Karpas-422 (cell line): ENCODE data around the gene HIVEP3. TPM values are rescaled to one million over a fixed set of nuclear protein-coding genes. Genes with fewer than 3 reads are reported as not detected.
A peak's percentile ranks its signal among the peaks of the same experiment; 100 is the strongest.

Experiments
- DNase-seq: peaks from one replicate; pipeline ENCODE4 v3.0.0-alpha.2; 2015
- H2AFZ ChIP-seq: fragments of 200-600 bp; sonication (generic); 2 replicates; pipeline ENCODE4 v1.6.1; 2014; ENCODE audit warnings: antibody characterized with exemption, low read length, mixed read lengths
- H3K27ac ChIP-seq: fragments of 200-600 bp; sonication (generic); 2 replicates; pipeline ENCODE4 v1.5.1; 2014; ENCODE audit warnings: mild to moderate bottlenecking, low read length, moderate library complexity
- H3K27me3 ChIP-seq: fragments of 200-600 bp; sonication (generic); 2 replicates; pipeline ENCODE4 v1.6.1; 2014; ENCODE audit warnings: low read length, mixed read lengths
- H3K36me3 ChIP-seq: fragments of 200-600 bp; sonication (generic); 2 replicates; pipeline ENCODE4 v1.6.1; 2014; ENCODE audit warnings: low read length, mixed read lengths; ENCODE audit not compliant: insufficient read depth
- H3K4me1 ChIP-seq: fragments of 200-600 bp; sonication (generic); 2 replicates; pipeline ENCODE4 v1.6.1; 2014; ENCODE audit warnings: mild to moderate bottlenecking, low read length, mixed read lengths
- H3K4me2 ChIP-seq: fragments of 200-600 bp; sonication (generic); 2 replicates; pipeline ENCODE4 v1.6.1; 2014; ENCODE audit warnings: low read length, low read depth, mild to moderate bottlenecking; ENCODE audit not compliant: poor library complexity, severe bottlenecking
- H3K4me3 ChIP-seq: fragments of 200-600 bp; sonication (generic); 2 replicates; pipeline ENCODE4 v1.5.1; 2014; ENCODE audit warnings: mild to moderate bottlenecking, antibody characterized with exemption, low read length, mixed read lengths
- H3K79me2 ChIP-seq: fragments of 200-600 bp; sonication (generic); 2 replicates; pipeline ENCODE4 v1.6.1; 2014; ENCODE audit warnings: mild to moderate bottlenecking, low read length, mixed read lengths
- H3K9ac ChIP-seq: fragments of 200-600 bp; sonication (generic); 2 replicates; pipeline ENCODE4 v1.6.0; 2014; ENCODE audit warnings: low read length
- H3K9me2 ChIP-seq: fragments of 200-600 bp; sonication (generic), shearing (Covaris generic); replicated peaks from 2 replicates; pipeline ENCODE4 v1.6.0; 2014; ENCODE audit warnings: mild to moderate bottlenecking, low read length, moderate library complexity; ENCODE audit not compliant: insufficient read depth
- H3K9me3 ChIP-seq: fragments of 300-700, 200-600 bp; sonication (generic); 2 replicates; pipeline ENCODE4 v1.6.1; 2014; ENCODE audit warnings: low read length, mixed read lengths
- H4K20me1 ChIP-seq: fragments of 200-600 bp; sonication (generic); 2 replicates; pipeline ENCODE4 v1.6.1; 2014; ENCODE audit warnings: mild to moderate bottlenecking, antibody characterized with exemption, low read length, low read depth; ENCODE audit not compliant: insufficient read depth
- total RNA-seq: library from RNA; depleted of rRNA; stranded (reverse); fragments of >200 nt; shearing (Covaris generic); gene quantifications from 2 replicates; pipeline ENCODE4 v1.2.3, GENCODE V29; 2014; ENCODE audit warnings: low replicate concordance

The HIVEP3 gene
- total RNA-seq, 1 experiment from 2014 or later = 1.3 TPM

DNA sequence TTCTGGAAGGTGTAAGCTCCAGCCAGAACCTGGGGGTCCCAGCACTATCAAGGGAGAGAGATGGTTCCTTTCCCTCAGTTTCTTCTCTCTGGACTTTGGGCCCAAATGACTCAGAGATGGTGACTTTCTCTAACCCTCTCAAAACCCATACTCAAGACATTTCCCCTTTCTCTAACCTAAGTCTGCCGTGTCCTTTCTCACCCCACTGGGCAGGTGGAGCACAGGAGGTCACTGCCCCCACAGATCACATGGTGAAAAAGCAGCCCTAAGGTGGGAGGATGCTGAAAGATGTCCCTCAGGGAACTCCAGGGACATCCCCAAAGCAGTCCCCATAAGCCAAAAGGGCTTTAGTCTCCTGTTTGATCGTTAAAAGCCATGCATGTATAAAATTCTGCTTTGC lies 173.7 kb downstream of the HIVEP3 start:
- no peak overlapping the region for H2AFZ ChIP-seq
- H3K27ac ChIP-seq = no peak overlapping the region
- H3K9me3 ChIP-seq = no peaks in the 10 kb centered on the region
- H3K27me3 ChIP-seq = no peaks in the 10 kb centered on the region; the same call in 1 of the 2 replicates
- H3K36me3 ChIP-seq = no peaks in the 10 kb centered on the region
- H3K79me2 ChIP-seq = no peaks in the 10 kb centered on the region
- H3K9me2 ChIP-seq = no peaks in the 10 kb centered on the region
- peaks cover 37% of the 10 kb centered on the region for H3K4me1 ChIP-seq
- no peak overlapping the region for H3K4me2 ChIP-seq
- no peak for DNase-seq
- no peak overlapping the region for H3K9ac ChIP-seq
- no peak overlapping the region for H3K4me3 ChIP-seq
- no peaks in the 10 kb centered on the region for H4K20me1 ChIP-seq

GRCh38 chr1:41743366-41743765 lies 175.4 kb downstream of the HIVEP3 start:
- no peaks in the 10 kb centered on the region for H3K36me3 ChIP-seq
- H3K9me3 ChIP-seq = no peaks in the 10 kb centered on the region
- H3K4me2 ChIP-seq = no peak overlapping the region
- DNase-seq = no peak
- no peak overlapping the region for H2AFZ ChIP-seq
- H3K79me2 ChIP-seq = no peaks in the 10 kb centered on the region
- peaks cover 37% of the 10 kb centered on the region for H3K4me1 ChIP-seq
- H3K9ac ChIP-seq = no peak overlapping the region
- H3K27me3 ChIP-seq = no peaks in the 10 kb centered on the region; the same call in 1 of the 2 replicates
- no peaks in the 10 kb centered on the region for H3K9me2 ChIP-seq
- H4K20me1 ChIP-seq = no peaks in the 10 kb centered on the region
- H3K27ac ChIP-seq = no peak overlapping the region
- no peak overlapping the region for H3K4me3 ChIP-seq

DNA sequence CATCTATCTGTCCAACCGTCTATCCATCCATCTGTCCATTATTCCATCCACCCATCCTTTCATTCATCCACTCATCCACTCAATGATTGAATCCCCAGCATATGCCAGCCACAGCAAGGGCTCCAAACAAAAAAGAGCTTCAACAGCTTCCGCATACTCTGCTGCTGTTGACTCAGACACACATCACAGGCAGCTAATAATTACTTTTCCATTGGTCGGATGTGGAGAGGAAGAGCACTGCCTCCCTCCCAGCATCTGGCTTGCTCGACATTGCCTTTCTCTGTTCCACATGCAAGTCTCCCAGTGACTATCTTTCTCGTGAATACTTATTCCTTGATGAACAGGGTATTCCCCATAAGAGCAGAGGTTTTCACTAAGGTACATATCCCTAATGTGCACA lies 176.5 kb downstream of the HIVEP3 start:
- DNase-seq = no peak
- no peak overlapping the region for H3K4me2 ChIP-seq
- no peaks in the 10 kb centered on the region for H3K9me2 ChIP-seq
- no peaks in the 10 kb centered on the region for H3K9me3 ChIP-seq
- H3K9ac ChIP-seq = no peak overlapping the region
- H3K27ac ChIP-seq = no peak overlapping the region
- H3K27me3 ChIP-seq = no peaks in the 10 kb centered on the region; the same call in 1 of the 2 replicates
- peaks cover 44% of the 10 kb centered on the region for H3K4me1 ChIP-seq
- no peaks in the 10 kb centered on the region for H3K79me2 ChIP-seq
- H3K36me3 ChIP-seq = no peaks in the 10 kb centered on the region
- H3K4me3 ChIP-seq = no peak overlapping the region
- H2AFZ ChIP-seq = no peak overlapping the region
- no peaks in the 10 kb centered on the region for H4K20me1 ChIP-seq

- Histone ChIP-seq H3K4me1 (peaks cover 44% of the 10 kb centered on the region), H3K9ac (peak overlapping the region; percentile 49; the same call in 1 of the 2 replicates), H3K9me3 (no peaks in the 10 kb centered on the region), H3K9me2 (no peaks in the 10 kb centered on the region), H3K4me2 (peak overlapping the region; percentile 17), H3K79me2 (no peaks in the 10 kb centered on the region), H3K27me3 (no peaks in the 10 kb centered on the region; the same call in 1 of the 2 replicates), H4K20me1 (no peaks in the 10 kb centered on the region), H2AFZ (peak overlapping the region; percentile 42; the same call in 1 of the 2 replicates), H3K36me3 (no peaks in the 10 kb centered on the region), H3K4me3 (no peak overlapping the region), H3K27ac (peak overlapping the region; percentile 12; the same call in 1 of the 2 replicates)
- no peak for DNase-seq
Observed at GRCh38 chr1:41741244-41741643, 177.5 kb downstream of the HIVEP3 start.

DNA sequence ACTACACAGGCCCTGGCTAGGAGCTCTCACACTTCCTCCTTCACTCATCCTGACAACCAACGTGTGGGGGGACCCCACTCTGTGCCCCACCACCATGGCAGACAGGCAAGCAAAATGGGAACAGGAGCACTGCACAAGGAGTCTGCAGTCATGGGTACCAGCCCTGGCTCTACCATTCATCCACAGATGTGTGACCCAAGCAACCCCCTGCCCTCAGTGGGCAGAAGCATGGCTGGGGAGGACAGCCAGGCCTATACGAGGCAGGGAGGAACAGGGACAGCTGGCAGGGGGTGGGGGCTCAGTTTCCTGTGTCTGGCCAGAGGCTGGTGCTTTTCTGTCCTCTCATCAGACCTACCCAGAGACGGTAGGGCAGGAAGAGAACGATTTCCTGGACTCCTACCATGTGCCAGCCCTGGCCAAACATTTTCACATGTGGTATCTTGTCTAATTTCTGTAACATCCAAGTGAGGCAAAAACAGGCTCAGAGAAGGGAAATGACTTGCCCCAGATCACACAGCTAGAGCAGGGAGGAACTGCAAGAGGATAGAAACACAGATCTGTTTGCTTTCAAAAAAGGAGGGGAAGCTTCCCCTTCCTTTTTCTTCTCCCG lies 178.0 kb downstream of the HIVEP3 start:
- no peak for DNase-seq
- H3K27ac ChIP-seq = peak overlapping the region; percentile 12; the same call in 1 of the 2 replicates

DNA sequence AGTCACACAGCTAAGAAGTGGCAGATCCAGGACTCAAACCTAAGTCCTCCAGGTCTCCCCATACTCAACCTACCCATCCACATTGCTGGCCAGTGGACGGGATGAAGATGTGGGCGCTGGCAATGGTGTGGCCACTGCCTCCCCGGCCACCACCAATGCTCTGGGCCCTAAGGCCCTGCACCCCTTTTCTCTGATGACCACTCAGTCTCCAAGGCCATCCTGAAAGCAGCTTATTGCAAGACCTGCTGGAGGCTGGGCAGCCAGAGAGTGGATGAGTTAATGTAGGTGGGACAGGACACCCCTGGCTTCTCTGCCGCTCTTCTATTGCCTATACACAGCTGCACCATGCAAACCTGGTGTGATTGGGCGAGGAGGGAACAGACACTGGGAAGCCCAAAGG lies 178.7 kb downstream of the HIVEP3 start:
- H3K27me3 ChIP-seq = no peaks in the 10 kb centered on the region; the same call in 1 of the 2 replicates
- H2AFZ ChIP-seq = no peak overlapping the region
- H3K36me3 ChIP-seq = no peaks in the 10 kb centered on the region
- 0 out of 2 replicates have a peak overlapping the region, but pooled peaks have one; percentile 1 for H3K9ac ChIP-seq
- H3K9me3 ChIP-seq = no peaks in the 10 kb centered on the region
- no peak overlapping the region for H3K4me3 ChIP-seq
- H3K9me2 ChIP-seq = no peaks in the 10 kb centered on the region
- H3K4me2 ChIP-seq = no peak overlapping the region
- H3K79me2 ChIP-seq = no peaks in the 10 kb centered on the region
- no peaks in the 10 kb centered on the region for H4K20me1 ChIP-seq
- H3K27ac ChIP-seq = no peak overlapping the region
- DNase-seq = no peak
- H3K4me1 ChIP-seq = peaks cover 46% of the 10 kb centered on the region

More for the DNA sequence above, 178.0 kb downstream of the HIVEP3 start:
- H4K20me1 ChIP-seq = no peaks in the 10 kb centered on the region
- H3K27me3 ChIP-seq = no peaks in the 10 kb centered on the region; the same call in 1 of the 2 replicates
- H3K36me3 ChIP-seq = no peaks in the 10 kb centered on the region
- peak overlapping the region; percentile 49 for H3K9ac ChIP-seq
- H3K4me3 ChIP-seq = no peak overlapping the region
- H3K9me2 ChIP-seq = no peaks in the 10 kb centered on the region
- no peaks in the 10 kb centered on the region for H3K79me2 ChIP-seq
- H3K4me2 ChIP-seq = peak overlapping the region; percentile 17
- no peaks in the 10 kb centered on the region for H3K9me3 ChIP-seq
- H3K4me1 ChIP-seq = peaks cover 44% of the 10 kb centered on the region
- peak overlapping the region; percentile 42; the same call in 1 of the 2 replicates for H2AFZ ChIP-seq

DNA sequence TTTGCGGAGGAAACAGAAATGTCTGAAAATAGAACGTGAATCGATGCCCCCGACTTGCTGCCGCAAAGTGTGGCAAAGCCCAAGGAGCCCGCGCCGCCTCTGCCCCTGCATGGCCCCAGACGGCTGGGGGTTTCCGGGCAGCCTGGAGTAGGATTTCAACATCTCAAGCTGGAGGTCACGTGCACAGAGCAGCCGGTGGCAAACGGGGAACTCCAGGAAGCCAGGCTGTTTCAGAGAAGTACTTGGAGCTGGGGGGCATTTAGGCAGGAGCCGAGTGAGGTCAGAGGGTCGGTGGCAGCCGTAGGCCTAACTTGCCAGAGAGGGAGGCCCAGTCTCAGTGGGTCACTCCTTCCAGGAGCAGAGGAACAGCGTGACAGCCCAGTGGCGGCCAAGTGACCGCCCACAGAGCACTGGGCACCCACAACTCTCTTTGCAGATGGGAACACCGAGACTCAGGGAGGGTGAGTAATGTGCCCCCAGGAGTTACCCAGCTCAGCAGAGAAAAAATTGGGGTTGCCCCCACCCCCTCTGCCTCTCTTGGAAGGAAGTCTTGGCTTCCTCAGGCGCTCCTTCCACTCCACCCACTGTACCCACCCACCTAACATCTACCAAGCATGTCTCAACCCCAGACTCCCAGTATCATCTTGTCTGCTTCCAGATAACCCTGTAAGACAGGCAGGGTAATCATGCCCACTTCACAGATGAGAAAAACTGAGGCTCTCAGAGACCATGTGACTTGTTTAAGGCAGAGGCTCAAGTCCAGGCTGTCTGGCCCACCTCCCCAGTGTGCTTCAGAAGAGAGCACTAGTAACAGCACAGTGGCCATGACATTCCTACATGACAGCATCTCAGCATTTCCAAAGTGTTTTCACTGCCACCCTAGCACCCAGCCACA lies 179.4 kb downstream of the HIVEP3 start:
- Histone ChIP-seq H3K4me2 (peak overlapping the region; percentile 74), H3K27me3 (no peaks in the 10 kb centered on the region; the same call in 1 of the 2 replicates), H4K20me1 (no peaks in the 10 kb centered on the region), H3K79me2 (no peaks in the 10 kb centered on the region), H3K9me3 (no peaks in the 10 kb centered on the region), H3K4me3 (peak overlapping the region; percentile 51), H3K36me3 (no peaks in the 10 kb centered on the region), H3K4me1 (peaks cover 46% of the 10 kb centered on the region), H2AFZ (peak overlapping the region; percentile 94), H3K9me2 (no peaks in the 10 kb centered on the region), H3K27ac (no peak overlapping the region), H3K9ac (peak overlapping the region; percentile 63)
- peak; percentile 87 for DNase-seq

DNA sequence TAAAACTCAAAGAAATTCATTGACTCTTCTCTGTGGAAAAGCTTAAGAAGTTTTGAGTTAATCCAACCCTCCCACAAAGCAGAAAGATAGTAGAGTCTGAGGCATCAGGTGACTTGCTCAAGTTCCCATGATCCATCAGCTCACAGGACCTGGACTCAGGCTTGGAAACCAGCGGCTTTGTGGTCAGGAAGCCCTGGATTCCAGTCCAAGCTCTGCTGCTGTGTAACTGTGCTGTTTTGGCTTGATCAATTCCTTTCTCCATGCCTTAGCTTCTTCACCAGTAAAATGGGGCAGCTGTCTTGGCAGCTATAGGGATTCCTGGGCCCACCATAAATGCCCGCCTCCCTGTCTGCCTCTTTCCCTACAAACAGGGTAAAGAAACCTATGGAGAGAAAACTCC lies 180.2 kb downstream of the HIVEP3 start:
- Histone ChIP-seq H3K27me3 (no peaks in the 10 kb centered on the region; the same call in 1 of the 2 replicates), H3K27ac (no peak overlapping the region), H2AFZ (peak overlapping the region; percentile 94), H3K79me2 (no peaks in the 10 kb centered on the region), H3K4me3 (peak overlapping the region; percentile 51), H3K9me3 (no peaks in the 10 kb centered on the region), H4K20me1 (no peaks in the 10 kb centered on the region), H3K9me2 (no peaks in the 10 kb centered on the region), H3K36me3 (no peaks in the 10 kb centered on the region), H3K4me2 (peak overlapping the region; percentile 74), H3K4me1 (peaks cover 46% of the 10 kb centered on the region), H3K9ac (peak overlapping the region; percentile 63)
- DNase-seq = no peak
